DND-41 (cell line): ENCODE data around the gene SPDEF.

Experiments
- EZH2 ChIP-seq: IDR thresholded peaks from 3 replicates; pipeline ENCODE4 v1.6.1; 2012; ENCODE audit warnings: borderline replicate concordance, low read depth, mild to moderate bottlenecking, moderate library complexity, low read length, inconsistent platforms; ENCODE audit not compliant: severe bottlenecking
- TF ChIP-seq, protein P1 (sequence below): IDR thresholded peaks from 2 replicates; pipeline ENCODE4 v1.5.1; 2012; ENCODE audit warnings: borderline replicate concordance, low read length, moderate library complexity, mild to moderate bottlenecking; ENCODE audit not compliant: poor library complexity, severe bottlenecking; ENCODE audit errors: extremely low read depth

DNA sequence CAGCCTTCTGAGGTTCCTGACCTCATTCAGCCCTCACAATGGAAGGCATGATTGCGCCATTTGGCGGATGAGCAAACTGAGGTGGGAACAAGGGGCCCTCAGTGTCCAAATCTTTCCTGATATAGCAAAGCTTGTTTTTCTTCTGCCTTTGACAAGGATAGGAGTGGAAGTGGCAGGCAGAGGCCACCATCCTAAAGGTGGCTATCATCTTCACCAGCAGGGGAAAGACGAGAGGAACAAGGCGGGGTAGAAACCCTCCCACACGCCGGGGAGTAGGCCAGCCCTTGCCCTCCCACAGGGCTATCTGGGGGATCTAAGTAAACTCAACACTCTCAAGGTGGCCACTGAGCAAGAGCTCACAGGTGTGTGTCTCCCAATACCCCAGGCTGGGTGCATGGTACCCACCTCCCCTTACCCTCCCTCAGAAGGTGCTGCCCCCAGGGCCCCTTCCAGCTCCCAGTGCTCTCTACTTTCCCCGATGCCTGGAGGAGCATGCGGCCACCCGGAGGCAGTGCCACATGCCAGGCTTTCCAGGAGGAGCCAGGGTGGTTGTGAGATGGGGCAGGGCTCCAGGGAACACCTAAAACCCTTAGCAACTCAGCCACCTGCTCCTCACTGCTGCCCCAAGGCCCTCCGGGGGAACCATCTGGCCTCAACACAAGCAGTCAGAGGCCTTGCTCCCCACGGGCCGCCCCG, 11.2 kb downstream of the SPDEF start:
- TF ChIP-seq, protein P1, sequence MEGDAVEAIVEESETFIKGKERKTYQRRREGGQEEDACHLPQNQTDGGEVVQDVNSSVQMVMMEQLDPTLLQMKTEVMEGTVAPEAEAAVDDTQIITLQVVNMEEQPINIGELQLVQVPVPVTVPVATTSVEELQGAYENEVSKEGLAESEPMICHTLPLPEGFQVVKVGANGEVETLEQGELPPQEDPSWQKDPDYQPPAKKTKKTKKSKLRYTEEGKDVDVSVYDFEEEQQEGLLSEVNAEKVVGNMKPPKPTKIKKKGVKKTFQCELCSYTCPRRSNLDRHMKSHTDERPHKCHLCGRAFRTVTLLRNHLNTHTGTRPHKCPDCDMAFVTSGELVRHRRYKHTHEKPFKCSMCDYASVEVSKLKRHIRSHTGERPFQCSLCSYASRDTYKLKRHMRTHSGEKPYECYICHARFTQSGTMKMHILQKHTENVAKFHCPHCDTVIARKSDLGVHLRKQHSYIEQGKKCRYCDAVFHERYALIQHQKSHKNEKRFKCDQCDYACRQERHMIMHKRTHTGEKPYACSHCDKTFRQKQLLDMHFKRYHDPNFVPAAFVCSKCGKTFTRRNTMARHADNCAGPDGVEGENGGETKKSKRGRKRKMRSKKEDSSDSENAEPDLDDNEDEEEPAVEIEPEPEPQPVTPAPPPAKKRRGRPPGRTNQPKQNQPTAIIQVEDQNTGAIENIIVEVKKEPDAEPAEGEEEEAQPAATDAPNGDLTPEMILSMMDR: no peak
- no peak for TF ChIP-seq EZH2
